HUDEP-2 (cell line): ENCODE measurements around the gene AGPAT1.

Source experiments
- DNase-seq, 76 experiments: peaks; one replicate each; lab custom pipeline; 2025; ENCODE audit not compliant: unreplicated experiment in 76 of 76; lab: John Stamatoyannopoulos, UW

The AGPAT1 gene

DNA sequence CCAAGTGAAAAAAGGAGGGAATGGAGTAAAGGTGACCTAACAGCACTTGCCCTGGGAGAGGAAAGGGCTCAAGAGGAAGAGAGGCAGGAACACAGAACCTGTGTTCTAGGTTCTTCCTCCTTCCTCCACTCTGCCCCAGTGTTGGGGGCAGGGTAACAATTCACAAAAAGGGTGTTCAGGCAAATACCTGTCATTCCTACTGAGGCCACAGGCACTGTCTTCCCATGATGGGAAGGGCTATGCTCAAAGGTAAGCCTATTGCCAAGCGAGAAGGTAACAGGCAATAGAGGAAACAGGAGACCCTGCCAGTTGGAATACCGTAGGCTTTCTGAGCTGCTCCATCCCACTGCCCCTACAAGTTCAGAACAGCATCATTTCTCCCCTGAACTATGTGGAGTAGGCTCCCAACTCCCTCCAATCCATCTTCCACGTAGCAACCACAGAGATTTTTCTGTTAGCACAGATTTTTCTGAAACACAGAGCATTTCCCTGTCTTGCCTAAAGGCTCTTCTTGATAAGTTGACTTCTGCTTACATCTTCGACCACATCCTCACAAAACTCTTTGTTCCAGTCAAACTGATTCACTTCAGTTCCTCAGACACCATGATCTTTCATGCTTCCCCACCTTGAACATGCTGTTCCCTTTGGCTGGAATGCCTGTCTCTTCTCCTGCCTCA lies 2.7 kb downstream of the AGPAT1 start:
- DNase-seq = no peak

DNA sequence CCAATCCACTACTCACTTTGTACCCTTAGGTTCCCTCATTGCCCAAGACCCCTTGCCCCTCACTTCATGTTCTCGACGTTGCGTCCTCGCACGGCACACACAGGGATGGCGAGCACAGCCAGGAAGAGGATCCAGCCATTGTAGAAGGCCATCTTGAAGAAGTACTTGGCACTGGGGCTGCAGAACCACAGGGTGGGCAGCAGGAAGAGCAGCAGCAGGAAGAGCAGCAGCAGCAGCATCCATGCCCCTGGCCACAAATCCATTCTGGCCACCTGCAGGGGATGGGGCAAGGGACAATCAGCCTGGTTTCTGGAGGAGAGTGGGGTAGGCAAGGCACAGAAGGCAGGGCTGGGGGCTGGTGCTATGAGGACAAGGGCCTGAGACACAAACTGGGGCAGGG lies 4.7 kb downstream of the AGPAT1 start:
- no peak for DNase-seq

DNA sequence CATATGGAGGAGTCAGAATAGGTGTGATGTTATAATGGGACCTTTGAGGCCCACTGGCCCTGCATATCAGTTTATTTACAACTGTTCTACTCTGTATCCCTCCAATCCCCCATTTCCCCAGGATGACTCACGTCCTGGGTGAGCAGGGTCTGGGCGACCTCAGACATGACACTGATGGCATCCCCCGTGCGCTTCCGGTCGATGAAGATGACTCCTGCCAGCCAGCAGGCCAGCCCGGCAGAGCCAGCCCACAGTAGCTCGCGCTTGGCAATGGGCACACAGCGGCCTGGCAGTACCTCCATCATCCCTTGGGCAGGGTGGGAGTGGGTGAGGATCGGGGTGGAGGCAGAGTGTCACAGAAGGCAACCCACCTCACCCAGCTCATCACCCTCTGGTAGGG lies 5.6 kb downstream of the AGPAT1 start:
- no peak for DNase-seq

DNA sequence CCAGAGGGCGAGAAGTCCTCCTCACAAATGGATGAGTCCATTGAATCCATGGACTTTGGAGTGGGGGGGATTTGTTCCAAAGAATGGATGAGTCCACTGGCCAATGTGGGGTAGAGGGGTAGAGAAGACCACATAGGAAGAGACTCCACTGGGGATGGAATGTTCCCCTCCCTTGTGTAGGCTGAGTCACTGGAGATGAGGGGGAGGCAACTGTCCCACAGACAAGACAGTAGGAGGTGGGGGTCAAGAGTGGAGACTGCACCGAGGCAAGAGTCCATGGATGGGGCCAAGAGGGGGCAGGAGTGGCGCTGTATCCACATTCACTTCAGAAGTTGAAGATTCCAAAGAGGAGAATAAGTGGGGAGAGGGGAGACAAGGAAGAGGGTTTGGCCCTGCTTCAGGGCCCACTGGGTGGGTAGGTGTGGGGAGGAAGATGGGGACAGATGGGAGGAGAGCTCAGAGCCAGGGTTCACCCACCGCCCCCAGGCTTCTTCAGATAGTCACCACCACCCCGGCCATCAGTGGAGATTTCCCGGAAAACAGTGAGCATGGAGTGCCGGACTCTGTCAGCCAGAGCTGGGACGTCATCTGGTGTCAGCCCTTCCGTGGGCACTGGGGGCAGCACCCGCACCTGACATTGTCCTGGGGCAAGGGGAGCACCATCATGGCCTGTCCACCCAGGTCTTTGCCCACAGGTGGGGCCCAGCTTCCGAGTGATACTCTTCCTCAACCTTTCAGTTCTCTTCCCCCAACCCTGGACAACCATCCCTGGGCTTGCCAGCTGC lies 6.9 kb downstream of the AGPAT1 start:
- DNase-seq = peak in 8 of 76 experiments; percentile 21 to 48 (median 28)

DNA sequence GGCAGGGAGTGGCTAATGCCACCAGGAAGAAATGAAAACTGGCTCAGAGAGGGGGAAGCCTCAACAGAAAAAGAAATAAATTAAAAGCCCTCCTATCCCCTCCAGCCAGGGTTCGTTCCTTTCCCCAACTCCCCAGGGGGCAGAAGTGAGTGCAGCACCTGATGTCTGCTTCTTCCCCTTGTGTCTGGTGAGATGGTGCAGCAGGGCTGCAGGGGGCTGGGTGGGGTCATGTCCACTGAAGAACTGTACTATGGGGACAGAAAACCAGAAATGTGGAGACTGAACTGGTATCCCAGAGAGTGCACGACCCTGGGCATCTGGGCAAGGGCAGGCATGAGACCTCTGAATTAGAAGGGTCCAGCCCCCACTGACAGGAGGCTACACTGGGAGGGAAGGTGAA lies 7.5 kb downstream of the AGPAT1 start:
- DNase-seq = peak in 4 of 76 experiments; percentile 31 to 46 (median 36)

DNA sequence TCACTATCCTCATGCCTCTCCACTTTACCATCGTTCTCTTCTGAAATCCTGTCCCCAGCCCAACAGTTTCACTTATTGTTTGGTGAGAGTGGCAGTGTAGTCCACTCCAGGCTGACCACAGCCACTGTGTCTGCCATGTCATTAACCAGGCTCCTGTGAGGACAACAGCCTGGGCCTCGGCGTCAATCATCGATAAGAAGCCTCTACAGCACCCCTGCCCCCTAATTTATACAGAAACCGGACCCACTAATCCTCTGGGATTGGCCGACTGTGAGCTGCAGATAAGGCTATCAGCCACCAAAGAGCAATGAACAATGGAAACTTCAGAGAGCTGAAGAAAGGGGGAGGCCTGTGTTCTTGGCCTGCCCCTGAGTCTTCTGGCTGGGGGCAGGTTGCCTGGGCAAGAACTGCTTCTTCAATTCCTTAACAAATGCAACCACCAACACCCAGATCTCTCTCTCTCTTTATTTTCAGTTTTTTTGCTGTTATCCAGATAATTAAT lies 8.1 kb downstream of the AGPAT1 start:
- DNase-seq = peak in 72 of 76 experiments; percentile 60 to 97 (median 83)

DNA sequence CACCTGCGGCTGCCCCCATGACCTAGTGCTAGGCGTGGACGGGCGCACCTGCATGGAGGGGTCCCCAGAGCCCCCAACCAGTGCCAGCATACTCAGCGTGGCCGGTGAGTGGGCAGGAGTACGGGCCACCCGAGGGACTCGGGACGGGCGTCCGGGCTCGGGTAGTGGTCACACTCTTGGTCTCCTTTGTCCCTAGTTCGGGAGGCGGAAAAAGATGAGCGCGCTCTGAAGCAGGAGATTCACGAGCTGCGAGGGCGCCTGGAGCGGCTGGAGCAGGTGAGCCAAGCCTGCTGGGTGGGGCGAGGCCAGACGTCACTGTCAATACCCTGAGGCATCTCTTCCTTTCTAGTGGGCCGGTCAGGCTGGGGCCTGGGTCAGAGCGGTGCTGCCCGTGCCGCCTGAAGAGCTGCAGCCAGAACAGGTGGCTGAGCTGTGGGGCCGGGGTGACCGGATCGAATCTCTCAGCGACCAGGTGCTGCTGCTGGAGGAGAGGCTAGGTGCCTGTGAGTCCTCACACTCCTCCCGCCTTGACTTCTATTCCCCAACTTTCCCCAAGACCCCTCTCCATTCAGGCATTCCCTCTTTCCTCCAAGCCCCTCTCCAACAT lies 8.6 kb downstream of the AGPAT1 start:
- no peak for DNase-seq

DNA sequence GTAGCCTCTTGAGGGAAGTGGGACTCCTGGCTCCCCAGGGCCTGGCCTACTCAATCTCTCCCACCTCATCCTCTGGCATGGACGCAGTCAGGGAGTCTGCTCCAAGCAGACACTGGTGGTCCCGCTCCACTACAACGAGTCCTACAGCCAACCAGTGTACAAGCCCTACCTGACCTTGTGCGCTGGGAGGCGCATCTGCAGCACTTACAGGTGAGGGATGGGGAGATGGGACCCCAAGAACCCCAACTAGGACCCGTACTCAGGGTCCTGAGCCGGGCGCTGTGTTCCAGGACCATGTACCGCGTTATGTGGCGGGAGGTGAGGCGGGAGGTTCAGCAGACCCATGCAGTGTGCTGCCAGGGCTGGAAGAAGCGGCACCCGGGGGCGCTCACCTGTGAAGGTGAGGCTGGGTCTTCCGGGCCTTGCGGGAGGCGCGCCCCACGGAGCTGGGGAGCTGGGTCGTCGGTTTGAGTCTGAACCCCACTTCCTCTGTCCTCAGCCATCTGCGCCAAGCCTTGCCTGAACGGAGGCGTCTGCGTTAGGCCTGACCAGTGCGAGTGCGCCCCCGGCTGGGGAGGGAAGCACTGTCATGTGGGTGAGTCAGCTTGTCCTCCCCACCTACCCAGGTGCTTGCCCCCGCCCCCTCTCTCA lies 9.3 kb downstream of the AGPAT1 start:
- peak in 2 of 76 experiments; percentile 20 for DNase-seq

DNA sequence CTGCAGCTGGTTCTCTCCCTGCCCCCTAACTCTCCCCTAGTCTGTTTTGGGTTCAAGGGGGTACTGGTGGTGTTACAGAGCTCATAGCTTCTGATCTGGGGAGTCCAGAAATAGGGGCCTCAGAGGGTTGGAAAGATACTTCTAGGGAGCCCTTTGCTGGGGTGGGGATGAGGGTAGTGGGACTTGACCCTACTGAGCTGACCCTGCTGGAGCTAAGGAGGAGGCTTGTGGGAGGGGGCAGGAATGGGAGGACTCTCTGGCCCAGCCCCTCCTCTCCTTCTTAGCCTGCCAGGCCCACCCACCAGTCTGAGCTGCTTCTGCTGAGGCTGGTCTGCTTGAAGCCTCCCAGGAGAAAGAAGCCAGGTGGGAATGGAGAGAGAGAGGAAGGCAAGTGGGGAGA lies 11.6 kb downstream of the AGPAT1 start, which contains the start of gene EGFL8:
Gene EGFL8, plus strand, starts transcription at position 301 of the 400 bp plus-strand sequence. CDS start 1,571 bp downstream, outside the sequence.
- no peak for DNase-seq

DNA sequence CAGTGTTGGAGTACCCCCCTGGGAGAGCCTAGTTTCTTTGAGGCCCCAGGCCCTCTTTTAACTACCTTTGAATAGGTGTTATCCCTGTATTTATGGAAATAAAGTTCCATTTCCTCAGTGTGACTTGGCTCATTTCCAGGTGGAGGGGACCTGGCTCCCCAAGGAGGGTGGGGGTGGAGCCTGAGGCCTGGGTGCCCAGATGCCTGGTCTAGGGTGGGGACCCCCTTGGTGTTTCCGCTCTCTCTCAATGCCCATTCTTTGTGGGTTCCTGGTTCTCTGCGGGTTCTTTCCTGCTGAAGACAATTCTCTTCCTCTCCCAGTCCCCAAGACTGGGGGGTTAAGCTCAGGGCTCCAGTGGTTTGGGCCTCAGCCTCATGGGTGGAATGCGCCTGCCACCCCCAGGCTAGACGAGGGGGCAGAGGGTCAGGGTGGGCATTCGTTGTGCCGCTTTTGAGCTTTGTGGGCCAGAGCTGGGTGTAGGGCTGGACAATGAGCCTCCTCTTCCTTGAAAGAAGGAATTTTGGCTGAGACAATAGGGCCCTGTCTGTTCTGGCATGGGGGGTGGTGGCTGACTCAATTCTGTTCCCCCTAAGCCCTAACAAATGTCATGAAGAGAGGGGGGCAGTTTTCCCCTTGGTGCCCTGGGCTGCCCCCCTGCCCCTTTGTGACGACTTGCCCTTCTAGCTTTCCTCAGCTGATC lies 12.2 kb downstream of the AGPAT1 start:
- no peak for DNase-seq

DNA sequence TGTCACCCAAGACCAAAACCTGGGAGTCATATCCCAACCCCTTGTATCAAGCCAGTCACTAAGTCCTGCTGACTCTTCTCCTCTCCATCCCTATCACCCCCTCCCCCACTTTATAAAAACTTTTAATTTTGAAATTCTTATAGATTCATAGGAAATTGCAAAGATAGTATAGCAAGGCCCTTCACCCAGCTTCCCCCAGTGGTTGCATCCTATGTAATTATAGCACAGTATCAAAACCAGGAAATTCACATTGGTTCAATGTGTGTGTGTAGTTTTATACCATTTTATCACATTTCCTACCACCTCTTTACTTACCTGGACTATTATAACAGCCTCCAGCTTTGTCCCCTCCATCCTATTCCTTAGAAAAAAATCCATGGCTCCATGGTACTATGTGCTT lies 17.8 kb downstream of the AGPAT1 start:
- no peak for DNase-seq

DNA sequence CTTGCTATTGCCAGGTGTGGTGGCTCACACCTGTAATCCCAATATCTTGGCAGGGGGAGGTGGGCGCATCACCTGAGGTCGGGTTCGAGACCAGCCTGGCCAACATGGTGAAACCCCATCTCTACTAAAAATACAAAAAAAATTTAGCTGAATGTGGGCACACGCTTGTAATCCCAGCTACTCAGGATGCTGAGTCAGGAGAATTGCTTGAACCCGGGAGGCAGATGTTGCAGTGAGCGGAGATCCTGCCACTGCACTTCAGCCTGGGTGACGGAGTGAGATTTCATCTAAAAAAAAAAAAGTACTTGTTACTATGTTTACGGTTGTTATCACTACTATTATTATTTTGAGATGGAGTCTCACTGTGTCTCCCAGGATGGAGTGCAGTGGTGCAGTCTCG lies 19.0 kb downstream of the AGPAT1 start:
- no peak for DNase-seq

DNA sequence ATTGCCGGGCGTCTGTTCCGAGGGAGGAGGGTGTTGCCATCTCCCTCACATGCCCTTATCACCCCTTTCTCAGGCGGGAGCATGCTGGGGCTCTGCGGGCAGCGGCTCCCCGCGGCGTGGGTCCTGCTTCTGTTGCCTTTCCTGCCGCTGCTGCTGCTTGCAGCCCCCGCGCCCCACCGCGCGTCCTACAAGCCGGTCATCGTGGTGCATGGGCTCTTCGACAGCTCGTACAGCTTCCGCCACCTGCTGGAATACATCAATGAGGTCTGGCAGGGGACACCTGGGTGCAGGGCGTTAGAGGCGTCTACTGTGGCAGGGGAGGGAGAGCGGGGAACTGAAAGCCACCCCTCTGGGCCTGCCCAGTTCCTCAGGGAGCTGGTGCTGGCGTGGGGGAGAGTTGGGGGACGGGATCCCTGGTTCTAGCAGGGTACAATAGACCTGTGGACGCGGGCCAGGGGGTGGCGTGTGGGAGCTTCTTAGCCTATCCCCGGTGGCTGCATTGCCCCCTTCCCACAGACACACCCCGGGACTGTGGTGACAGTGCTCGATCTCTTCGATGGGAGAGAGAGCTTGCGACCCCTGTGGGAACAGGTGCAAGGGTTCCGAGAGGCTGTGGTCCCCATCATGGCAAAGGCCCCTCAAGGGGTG lies 21.2 kb downstream of the AGPAT1 start:
- DNase-seq = peak in 28 of 76 experiments; percentile 66 to 97 (median 87)

DNA sequence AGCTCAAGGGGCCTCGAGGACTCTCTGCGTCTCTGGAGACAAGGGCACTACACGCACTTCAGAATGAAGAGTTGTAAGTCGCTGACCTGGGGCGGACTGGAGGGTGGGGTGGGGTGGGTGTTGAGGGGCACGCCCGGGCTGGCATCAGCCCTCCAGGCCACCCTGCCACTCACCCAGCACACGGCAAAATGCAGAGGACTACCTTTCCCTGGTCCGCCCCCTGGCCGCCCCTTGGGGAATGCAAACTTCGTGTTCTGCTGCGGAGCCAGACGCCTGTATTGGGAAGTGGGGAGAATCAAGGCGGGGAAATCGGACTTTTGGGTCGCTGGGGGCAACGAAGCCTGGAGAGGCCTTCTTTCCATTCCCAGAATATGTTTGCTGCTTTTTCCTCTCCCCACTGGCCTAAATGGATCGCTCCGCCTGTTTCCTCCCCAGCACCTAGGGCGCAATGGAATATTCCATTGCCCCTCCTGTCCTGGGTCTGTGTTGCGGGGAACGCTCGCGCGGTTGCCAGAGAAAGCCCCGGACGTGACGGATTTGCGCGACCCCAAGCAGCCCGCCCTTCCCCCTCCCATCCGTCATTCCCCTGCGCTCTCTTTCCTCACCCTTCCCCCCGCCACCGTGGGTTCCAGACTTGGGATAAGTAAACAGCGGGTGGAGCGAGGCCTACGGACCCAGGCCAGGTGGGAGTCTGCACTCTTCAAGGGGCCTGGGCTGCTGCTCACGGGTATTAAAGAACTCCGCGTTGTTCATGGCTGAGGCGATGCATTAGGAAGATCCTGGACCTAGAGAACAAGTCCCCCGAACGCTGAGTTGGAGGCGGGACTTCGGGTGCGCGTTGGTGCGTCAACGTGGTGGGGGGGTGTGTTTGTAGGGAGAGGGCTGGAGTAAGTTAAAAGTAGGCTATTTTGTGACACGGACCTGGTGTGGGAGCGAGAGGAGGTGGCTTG lies 22.0 kb downstream of the AGPAT1 start, which contains the start of gene PPT2:
Gene PPT2, plus strand, starts transcription at position 578 of the 950 bp plus-strand sequence. CDS start 454 bp downstream, outside the sequence.
- DNase-seq = peak in 74 of 76 experiments; percentile 69 to 97 (median 90)

DNA sequence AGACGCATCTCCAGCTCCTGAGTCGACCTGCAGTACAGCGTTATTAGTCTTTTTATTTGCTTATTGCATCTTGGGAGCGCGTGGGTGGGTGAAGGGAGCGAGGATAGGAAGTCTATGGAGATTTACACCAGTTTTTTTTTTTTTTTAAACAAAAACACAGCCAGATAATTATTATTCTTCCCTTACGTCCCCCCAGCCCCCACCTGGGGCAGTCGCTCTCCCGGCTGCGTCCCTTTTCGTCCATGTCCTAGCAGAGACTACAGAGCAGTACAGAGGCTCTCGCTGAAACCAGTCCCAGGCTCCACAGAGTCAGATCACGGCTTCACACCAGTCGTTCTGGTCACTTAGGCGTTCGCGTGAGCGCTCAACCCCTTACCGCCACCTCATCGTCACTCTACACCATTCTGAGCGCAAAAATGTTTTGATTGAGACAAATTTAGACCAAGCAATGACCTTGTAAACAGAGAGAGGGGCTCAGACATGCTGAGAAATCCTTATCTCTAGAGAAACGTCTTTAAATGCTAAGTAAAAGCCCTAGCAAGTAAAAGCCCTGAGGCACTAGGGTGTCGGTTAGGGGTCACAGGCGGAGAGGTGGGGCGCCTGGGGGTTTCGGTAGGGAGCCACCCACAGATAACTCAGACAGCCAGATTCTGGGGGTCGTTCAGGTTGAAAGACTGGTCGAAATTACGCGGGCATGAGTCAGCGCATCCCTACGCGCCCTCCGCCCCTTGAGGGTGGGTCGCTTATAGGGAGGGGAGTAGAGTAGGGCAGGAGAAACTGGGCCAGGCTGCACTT lies 22.9 kb downstream of the AGPAT1 start:
- peak in 6 of 76 experiments; percentile 66 to 93 (median 74) for DNase-seq

DNA sequence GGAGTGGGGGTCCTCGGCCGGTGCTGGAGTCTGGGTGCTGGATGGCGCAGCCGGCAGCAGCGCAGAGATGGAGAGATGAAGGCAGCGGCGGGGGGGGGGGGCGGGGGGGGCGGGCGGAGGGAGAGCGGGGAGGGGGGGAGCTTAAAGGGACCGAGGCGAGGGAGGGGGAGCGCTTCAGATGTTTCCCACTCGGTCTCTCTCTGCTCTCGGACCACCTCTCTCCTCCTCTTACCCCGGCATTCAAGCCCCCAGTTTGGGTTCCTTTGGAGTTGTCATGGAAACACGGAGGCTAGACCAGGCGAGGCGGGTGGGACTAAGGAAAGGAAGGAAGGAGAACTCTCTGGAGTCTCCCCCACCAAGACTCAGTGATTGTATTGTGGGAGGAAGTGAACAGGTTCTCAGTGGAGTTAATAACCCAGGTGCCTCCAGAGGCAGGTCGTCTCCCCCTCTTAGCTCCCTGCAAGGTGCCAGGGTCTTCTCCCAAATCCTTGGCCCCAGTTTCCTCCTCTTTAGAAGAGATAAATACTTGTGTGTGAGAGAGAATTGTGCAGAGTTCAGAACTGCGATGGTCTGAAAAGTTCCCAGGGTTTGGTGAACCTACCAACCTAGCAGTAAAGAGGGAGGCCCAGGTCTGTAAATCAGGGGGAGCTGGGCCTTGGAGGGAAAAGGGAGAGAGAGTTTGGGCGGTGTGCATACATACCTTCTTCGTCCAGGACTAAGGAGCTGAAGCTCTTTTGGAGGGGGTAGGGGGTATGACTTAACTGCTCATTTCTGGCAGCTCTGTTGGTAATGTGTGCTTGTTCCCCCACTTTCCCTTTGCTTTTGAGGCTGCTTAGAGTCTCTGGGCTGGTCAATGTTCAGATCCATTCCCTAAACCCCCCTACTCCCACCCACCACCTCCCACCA lies 23.8 kb downstream of the AGPAT1 start, which contains the start of gene PRRT1:
Gene PRRT1, minus strand, starts transcription at position 77 of the 906 bp plus-strand sequence. CDS start 112 bp downstream, outside the sequence.
- no peak for DNase-seq
